Ovary (tissue), 9 donors: Measurements from ENCODE around the gene RAD9B. TPM values are rescaled to one million over a fixed set of nuclear protein-coding genes. Genes with fewer than 3 reads are reported as not detected.
A peak's percentile ranks its signal among the peaks of the same experiment; 100 is the strongest.
"Not testable (repeated sequence)": the region's sequence is repeated elsewhere in the genome, so short reads cannot be mapped to it uniquely, and the experiment has no call there.

ENCODE experiments used
- DNase-seq, 5 donors: peaks; one replicate each; pipeline ENCODE4 v3.0.0-alpha.2; 2019 to 2020
- H3K27ac ChIP-seq, 2 donors: fragments of 200-600 bp; one replicate each; pipeline versions ENCODE4 v1.5.1 to v1.8.0; 2019 to 2022
- H3K27me3 ChIP-seq: fragments of 200-600 bp; one replicate; pipeline ENCODE4 v1.8.0; 2022
- H3K36me3 ChIP-seq: fragments of 200-600 bp; sonication (generic); one replicate; pipeline ENCODE4 v1.5.1; 2019
- H3K4me1 ChIP-seq: one replicate; pipeline ENCODE4 v1.8.1; 2013; ENCODE audit warnings: mild to moderate bottlenecking, moderate library complexity; ENCODE audit not compliant: insufficient read depth
- H3K4me3 ChIP-seq: fragments of 200-600 bp; sonication (generic); one replicate; pipeline ENCODE4 v1.5.1; 2017
- H3K9me3 ChIP-seq, 2 donors: fragments of 200-600 bp in 1 of 2; sonication (generic) in 1 of 2; one replicate each; pipeline versions ENCODE4 v1.5.1 to v1.8.1; 2013 to 2019; ENCODE audit warnings: mild to moderate bottlenecking in 1 of 2, moderate library complexity in 1 of 2
- CTCF ChIP-seq, 3 donors: fragments of 450-650 bp in 2 of 3; fragments of 200-600 bp in 1 of 3; IDR thresholded peaks; one replicate each; pipeline versions ENCODE4 v1.5.1 to v1.8.0; 2016 to 2022; ENCODE audit warnings: antibody characterized with exemption in 3 of 3, mild to moderate bottlenecking in 1 of 3
- EP300 ChIP-seq: sonication (generic); formaldehyde crosslinking; IDR thresholded peaks from one replicate; pipeline ENCODE4 v1.6.1; 2017; ENCODE audit warnings: antibody characterized with exemption
- POLR2A ChIP-seq: fragments of 450-650 bp; IDR thresholded peaks from one replicate; pipeline ENCODE4 v1.6.1; 2017; ENCODE audit warnings: antibody characterized with exemption, mild to moderate bottlenecking, moderate library complexity
- WGBS, 3 donors: extraction: QIAGEN DNeasy Blood & Tissue Kit in 1 of 3; methylation state at CpG; one replicate each; pipeline versions ENCODE4 v1.1.5 to v1.1.7; 2013 to 2017; 5-methylcytosine and 5-hydroxymethylcytosine counted together
- intact Hi-C, 4 donors: fragments of 100-400 bp; cut with DNase I; formaldehyde crosslinking; loops; one replicate each; pipeline versions ENCODE4 v1.11.0 to v1.15.1; 2022 to 2023
- polyA plus RNA-seq, 2 donors: library from polyadenylated mRNA; stranded (reverse); fragments of 200-250 nt in 1 of 2; fragments of 350-450 nt in 1 of 2; fragmentation: Illumina TruSeq in 1 of 2; extraction: RNeasy Lipid Tissue Mini Kit (QIAGEN cat#74804) in 1 of 2; gene quantifications; one replicate each; pipeline ENCODE4 v1.2.3, GENCODE V29; 2013 to 2014
- total RNA-seq, 7 donors: library from RNA; depleted of rRNA in 2 of 7; stranded (reverse); fragments of >200 nt in 2 of 7; fragmentation: NEBNext Ultra II Directional in 3 of 7; extraction: Animal tissue kit (Norgen Biotek cat#: 25700) in 3 of 7; gene quantifications; one replicate each; pipeline versions ENCODE4 v1.1.0 to v1.2.4, GENCODE V29; 2016 to 2023
- donor health status: DM: no; HTN: no; CAD: no; lungs with moderate emphysema.
- donor health status: DM: no; HTN: no; CAD: no.
- donor health status: Bipolar disorder and iron deficiency.
- donor health status: DM: yes; HTN: yes; CAD: no.
- donor health status: DM: no; HTN: no; CAD: no.
- donor health status: DM: yes; HTN: yes; CAD: no.

Gene RAD9B
- total and polyA plus RNA-seq, 9 donors, result 0.23 to 3.8 (median 1.4) TPM

GRCh38 chr12:110543965-110544364 lies 41.8 kb downstream of the RAD9B start:
- no peaks in the 10 kb centered on the region for H3K36me3 ChIP-seq
- no peak overlapping the region for H3K4me3 ChIP-seq
- no peak for DNase-seq
- peak overlapping the region; percentile 24 to 74 for H3K27ac ChIP-seq
- no peaks in the 10 kb centered on the region for H3K9me3 ChIP-seq
- no peak for TF ChIP-seq POLR2A
- TF ChIP-seq EP300, result no peak
- TF ChIP-seq CTCF (IDR thresholded peaks at IDR 0.05), result no peak
- intact Hi-C loops, result loop anchor here in 1 of 4 donors (10.0 kb wide), 1 partner anchor 51 kb away; no protein-coding TSS in a partner anchor
- no peaks in the 10 kb centered on the region for H3K27me3 ChIP-seq
- WGBS, 3 donors, result 33 to 43% (median 42%) methylated on average over 4 of the region's 4 CpGs
- H3K4me1 ChIP-seq, result peaks cover 12% of the 10 kb centered on the region

- intact Hi-C loops, result loop anchor here in 2 of 4 donors (5.0 to 10.0 kb wide), 2 partner anchors 50 to 57 kb away; no protein-coding TSS in a partner anchor
- peaks cover 12% of the 10 kb centered on the region for H3K4me1 ChIP-seq
- DNase-seq, H3K4me3 ChIP-seq, H3K36me3 ChIP-seq, H3K27me3 ChIP-seq, H3K9me3 ChIP-seq, H3K27ac ChIP-seq: not testable (repeated sequence)
- WGBS, 3 donors, result 93 to 94% (median 93%) methylated on average over 4 of the region's 4 CpGs
Observed at GRCh38 chr12:110545259-110545658, 43.1 kb downstream of the RAD9B start.

- no peak for DNase-seq
- no peaks in the 10 kb centered on the region for H3K9me3 ChIP-seq
Observed at GRCh38 chr12:110545812-110546211, 43.7 kb downstream of the RAD9B start.

GRCh38 chr12:110546339-110546738 lies 44.2 kb downstream of the RAD9B start:
- Histone ChIP-seq H3K4me1 (peaks cover 12% of the 10 kb centered on the region), H3K27me3 (no peaks in the 10 kb centered on the region), H3K27ac (no peak overlapping the region), H3K4me3 (no peak overlapping the region), H3K9me3 (no peaks in the 10 kb centered on the region), H3K36me3 (no peaks in the 10 kb centered on the region)
- DNase-seq, result no peak
- no peak for TF ChIP-seq POLR2A
- no peak for TF ChIP-seq EP300
- no peak for TF ChIP-seq CTCF (IDR thresholded peaks at IDR 0.05)
- intact Hi-C loops, result loop anchor here in 2 of 4 donors (5.0 to 10.0 kb wide), 2 partner anchors 48 to 56 kb away; no protein-coding TSS in a partner anchor
- 60 to 67% (median 61%) methylated on average over 3 of the region's 3 CpGs for WGBS, 3 donors

More at GRCh38 chr12:110545812-110546211, 43.7 kb downstream of the RAD9B start:
- intact Hi-C loops, result loop anchor here in 2 of 4 donors (5.0 to 10.0 kb wide), 2 partner anchors 49 to 56 kb away; no protein-coding TSS in a partner anchor
- Histone ChIP-seq H3K27me3 (no peaks in the 10 kb centered on the region), H3K4me1 (peaks cover 12% of the 10 kb centered on the region), H3K27ac (no peak overlapping the region), H3K36me3 (no peaks in the 10 kb centered on the region), H3K4me3 (no peak overlapping the region)
- 86 to 91% (median 88%) methylated on average over 10 of the region's 10 CpGs for WGBS, 3 donors
- TF ChIP-seq CTCF (IDR thresholded peaks at IDR 0.05), result no peak
- no peak for TF ChIP-seq POLR2A
- no peak for TF ChIP-seq EP300

GRCh38 chr12:110547090-110547489 lies 45.0 kb downstream of the RAD9B start:
- 90 to 92% (median 92%) methylated on average over 2 of the region's 2 CpGs for WGBS, 3 donors
- Histone ChIP-seq H3K27ac (no peak overlapping the region), H3K27me3 (no peaks in the 10 kb centered on the region), H3K4me1 (peaks cover 12% of the 10 kb centered on the region), H3K4me3 (no peak overlapping the region), H3K9me3 (no peaks in the 10 kb centered on the region), H3K36me3 (no peaks in the 10 kb centered on the region)
- intact Hi-C loops, result loop anchor here in 2 of 4 donors (5.0 to 10.0 kb wide), 2 partner anchors 48 to 55 kb away; no protein-coding TSS in a partner anchor
- no peak for DNase-seq
- TF ChIP-seq CTCF (IDR thresholded peaks at IDR 0.05) (no peak), POLR2A (no peak)
